ENCODE measurements around the gene GOSR2.

DNA sequence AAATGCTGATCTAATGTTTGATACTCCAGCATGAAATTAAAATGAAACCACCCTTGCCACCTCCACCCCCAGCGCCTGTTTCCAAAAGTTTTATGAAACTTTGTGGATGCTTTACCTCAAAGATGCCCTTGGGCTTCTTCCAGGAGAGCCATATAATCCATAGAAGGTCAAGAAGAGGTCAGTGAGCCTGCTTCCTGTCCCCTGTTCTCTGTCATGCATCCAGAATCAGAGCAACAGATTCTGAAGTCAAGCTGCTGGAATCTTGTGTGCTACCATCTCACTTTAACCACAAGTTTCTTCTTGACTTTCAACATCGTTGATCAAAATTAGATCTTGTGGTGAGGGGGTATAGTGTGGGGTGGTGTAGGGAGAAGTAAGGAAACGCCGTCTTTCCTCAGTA is 8.6 kb downstream of the GOSR2 start:
- TF ChIP-seq CTCF (IDR thresholded peaks at IDR 0.05) (no peak), POLR2A (IDR thresholded peaks at IDR 0.05) (no peak)
